Nephron progenitor cell (in vitro differentiated cells): ENCODE data around the gene THAP11.
A peak's percentile ranks its signal among the peaks of the same experiment; 100 is the strongest.

Experiments used
- DNase-seq: peaks from one replicate; pipeline ENCODE4 v3.0.0; 2021
- H3K27ac Mint-ChIP-seq: 2 replicates; pipeline ENCODE4 v1.8.0; 2021; ENCODE audit warnings: mild to moderate bottlenecking, moderate library complexity, mixed read lengths
- H3K27me3 Mint-ChIP-seq: 2 replicates; pipeline ENCODE4 v1.8.0; 2021; ENCODE audit warnings: mild to moderate bottlenecking, low read depth, mixed read lengths; ENCODE audit not compliant: poor library complexity
- H3K36me3 Mint-ChIP-seq: 2 replicates; pipeline ENCODE4 v1.8.0; 2021; ENCODE audit warnings: low read depth, mixed read lengths
- H3K4me1 Mint-ChIP-seq: 2 replicates; pipeline ENCODE4 v1.8.0; 2021; ENCODE audit warnings: mixed read lengths
- H3K4me3 Mint-ChIP-seq: 2 replicates; pipeline ENCODE4 v1.8.0; 2021; ENCODE audit warnings: mild to moderate bottlenecking, moderate library complexity, mixed read lengths
- H3K9me3 Mint-ChIP-seq: 2 replicates; pipeline ENCODE4 v1.8.0; 2021; ENCODE audit warnings: mild to moderate bottlenecking, moderate library complexity, mixed read lengths
- TF ChIP-seq, protein P1 (sequence below): fragments of 200-600 bp; sonication (generic); IDR thresholded peaks from 2 replicates; pipeline ENCODE4 v1.5.0; 2021; ENCODE audit warnings: antibody characterized with exemption

Gene THAP11

DNA sequence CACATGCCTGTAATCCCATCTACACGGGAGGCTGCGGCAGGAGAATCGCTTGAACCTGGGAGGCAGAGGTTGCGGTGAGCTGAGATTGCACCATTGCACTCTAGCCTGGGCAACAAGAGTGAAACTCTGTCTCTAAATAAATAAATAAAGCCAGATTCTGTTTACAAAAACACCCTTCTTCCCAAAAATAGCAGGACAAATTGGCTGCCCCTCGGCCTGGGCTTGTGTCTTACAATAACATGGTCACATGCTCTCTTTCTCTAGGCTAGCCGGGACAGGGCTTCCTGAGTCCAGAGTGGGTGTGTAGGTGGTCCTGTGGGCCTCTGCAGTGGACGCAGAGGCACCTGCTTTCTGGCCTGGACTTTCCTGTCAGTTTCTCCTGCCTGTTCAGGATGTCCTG lies 27.5 kb downstream of the THAP11 start:
- Mint-ChIP-seq H3K9me3 (no peaks in the 10 kb centered on the region), H3K4me3 (no peak overlapping the region), H3K36me3 (peaks cover 24% of the 10 kb centered on the region), H3K27ac (no peak overlapping the region), H3K27me3 (no peaks in the 10 kb centered on the region), H3K4me1 (peaks cover 17% of the 10 kb centered on the region)
- no peak for DNase-seq
- TF ChIP-seq, protein P1, sequence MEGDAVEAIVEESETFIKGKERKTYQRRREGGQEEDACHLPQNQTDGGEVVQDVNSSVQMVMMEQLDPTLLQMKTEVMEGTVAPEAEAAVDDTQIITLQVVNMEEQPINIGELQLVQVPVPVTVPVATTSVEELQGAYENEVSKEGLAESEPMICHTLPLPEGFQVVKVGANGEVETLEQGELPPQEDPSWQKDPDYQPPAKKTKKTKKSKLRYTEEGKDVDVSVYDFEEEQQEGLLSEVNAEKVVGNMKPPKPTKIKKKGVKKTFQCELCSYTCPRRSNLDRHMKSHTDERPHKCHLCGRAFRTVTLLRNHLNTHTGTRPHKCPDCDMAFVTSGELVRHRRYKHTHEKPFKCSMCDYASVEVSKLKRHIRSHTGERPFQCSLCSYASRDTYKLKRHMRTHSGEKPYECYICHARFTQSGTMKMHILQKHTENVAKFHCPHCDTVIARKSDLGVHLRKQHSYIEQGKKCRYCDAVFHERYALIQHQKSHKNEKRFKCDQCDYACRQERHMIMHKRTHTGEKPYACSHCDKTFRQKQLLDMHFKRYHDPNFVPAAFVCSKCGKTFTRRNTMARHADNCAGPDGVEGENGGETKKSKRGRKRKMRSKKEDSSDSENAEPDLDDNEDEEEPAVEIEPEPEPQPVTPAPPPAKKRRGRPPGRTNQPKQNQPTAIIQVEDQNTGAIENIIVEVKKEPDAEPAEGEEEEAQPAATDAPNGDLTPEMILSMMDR: no peak

DNA sequence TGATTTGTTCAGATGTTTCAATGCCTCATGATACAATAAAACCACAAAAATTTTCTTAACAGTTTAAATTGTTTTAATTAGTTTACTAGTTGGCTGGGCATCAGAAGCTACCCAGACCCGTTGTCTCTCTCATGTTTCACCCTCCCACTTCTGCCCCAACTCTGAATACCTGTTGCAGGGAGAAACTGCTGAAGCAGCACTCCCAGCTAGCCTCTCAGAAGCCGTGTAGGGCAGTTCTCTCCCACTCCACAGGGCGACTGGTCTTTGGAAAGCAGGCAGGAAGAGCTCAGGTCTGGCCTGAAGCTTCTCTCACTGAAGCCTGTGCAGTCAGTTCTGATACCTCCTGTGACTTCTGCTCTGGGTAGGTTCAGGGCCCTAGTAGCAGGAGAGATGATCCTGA lies 29.1 kb downstream of the THAP11 start:
- no peaks in the 10 kb centered on the region for H3K27me3 Mint-ChIP-seq
- peaks cover 28% of the 10 kb centered on the region for H3K4me1 Mint-ChIP-seq
- TF ChIP-seq, protein P1: no peak
- no peaks in the 10 kb centered on the region for H3K9me3 Mint-ChIP-seq
- peak overlapping the region; percentile 49 for H3K27ac Mint-ChIP-seq
- H3K36me3 Mint-ChIP-seq: peaks cover 17% of the 10 kb centered on the region
- DNase-seq: no peak
- H3K4me3 Mint-ChIP-seq: peak overlapping the region; percentile 94

DNA sequence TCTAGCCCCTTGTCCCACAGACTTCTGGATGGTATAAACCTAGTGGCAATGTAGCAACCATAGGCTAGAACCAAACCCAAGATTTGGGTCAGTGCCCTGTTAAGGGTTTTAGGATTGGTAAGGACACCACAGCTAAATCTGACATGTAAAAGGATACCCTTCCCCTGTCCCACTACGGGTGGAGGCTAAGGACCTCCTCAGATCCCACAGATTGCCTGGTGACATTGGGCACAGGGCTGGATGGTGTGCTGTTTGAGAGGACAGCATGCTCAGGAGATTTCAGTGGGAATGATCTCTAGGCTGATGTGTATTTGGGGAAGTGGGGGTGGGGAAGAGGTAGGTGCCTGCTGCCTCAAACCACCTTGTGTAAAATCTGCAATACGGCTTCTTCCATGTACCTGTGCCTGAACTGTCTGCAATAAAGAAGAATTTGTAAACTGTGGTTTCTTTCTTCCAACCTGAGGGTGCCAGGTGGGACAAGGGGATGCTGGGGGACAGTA lies 30.1 kb downstream of the THAP11 start:
- peaks cover 18% of the 10 kb centered on the region for H3K36me3 Mint-ChIP-seq
- H3K27ac Mint-ChIP-seq: peak overlapping the region; percentile 97
- peaks cover 28% of the 10 kb centered on the region for H3K4me1 Mint-ChIP-seq
- H3K9me3 Mint-ChIP-seq: no peaks in the 10 kb centered on the region
- TF ChIP-seq, protein P1: no peak
- peak overlapping the region; percentile 94 for H3K4me3 Mint-ChIP-seq
- DNase-seq: no peak
- H3K27me3 Mint-ChIP-seq: no peaks in the 10 kb centered on the region

DNA sequence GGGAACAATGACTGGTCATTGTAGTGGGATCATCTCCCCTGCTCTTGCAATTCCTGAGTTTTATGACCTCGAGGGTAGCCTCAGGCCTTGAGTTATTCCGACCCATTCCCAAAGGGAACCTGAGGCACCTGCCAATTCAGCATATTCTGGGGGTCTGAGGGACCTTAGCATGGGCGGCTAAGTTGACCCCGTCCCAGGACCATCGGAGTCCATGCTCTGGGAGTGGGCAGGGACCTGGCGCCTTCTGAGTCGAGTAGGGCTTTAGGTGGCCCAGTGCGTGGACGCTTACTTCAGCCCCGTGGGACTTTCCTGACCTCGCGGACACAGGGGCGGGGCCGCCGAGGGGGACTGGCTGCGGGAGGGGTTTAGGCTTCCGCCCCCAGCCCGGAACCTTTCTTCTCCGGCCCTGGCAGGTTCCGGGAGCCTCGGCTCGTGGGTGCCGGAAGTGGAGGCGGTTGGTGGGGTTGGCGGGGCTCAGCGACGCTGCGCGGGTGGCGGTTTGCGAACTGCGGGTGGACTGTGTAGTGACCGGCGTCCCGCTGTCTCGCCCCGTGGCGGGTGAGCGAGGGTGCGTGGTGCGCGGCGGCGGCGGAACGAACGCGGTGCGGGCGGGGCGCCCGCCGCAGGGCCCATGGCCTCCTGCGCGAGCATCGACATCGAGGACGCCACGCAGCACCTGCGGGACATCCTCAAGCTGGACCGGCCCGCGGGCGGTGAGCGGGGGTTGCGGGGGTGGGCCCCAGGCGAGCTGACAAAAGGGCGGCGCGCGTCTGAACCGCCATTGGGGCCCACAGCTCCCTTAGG lies 30.7 kb downstream of the THAP11 start, which contains the start of gene EDC4:
Gene EDC4, plus strand, starts transcription at position 422 of the 804 bp plus-strand sequence. Its CDS starts 210 bp downstream, at position 632.
- no peaks in the 10 kb centered on the region for H3K9me3 Mint-ChIP-seq
- H3K36me3 Mint-ChIP-seq: peaks cover 23% of the 10 kb centered on the region
- peak within 1 kb of the TSS; percentile 97 for H3K27ac Mint-ChIP-seq

DNA sequence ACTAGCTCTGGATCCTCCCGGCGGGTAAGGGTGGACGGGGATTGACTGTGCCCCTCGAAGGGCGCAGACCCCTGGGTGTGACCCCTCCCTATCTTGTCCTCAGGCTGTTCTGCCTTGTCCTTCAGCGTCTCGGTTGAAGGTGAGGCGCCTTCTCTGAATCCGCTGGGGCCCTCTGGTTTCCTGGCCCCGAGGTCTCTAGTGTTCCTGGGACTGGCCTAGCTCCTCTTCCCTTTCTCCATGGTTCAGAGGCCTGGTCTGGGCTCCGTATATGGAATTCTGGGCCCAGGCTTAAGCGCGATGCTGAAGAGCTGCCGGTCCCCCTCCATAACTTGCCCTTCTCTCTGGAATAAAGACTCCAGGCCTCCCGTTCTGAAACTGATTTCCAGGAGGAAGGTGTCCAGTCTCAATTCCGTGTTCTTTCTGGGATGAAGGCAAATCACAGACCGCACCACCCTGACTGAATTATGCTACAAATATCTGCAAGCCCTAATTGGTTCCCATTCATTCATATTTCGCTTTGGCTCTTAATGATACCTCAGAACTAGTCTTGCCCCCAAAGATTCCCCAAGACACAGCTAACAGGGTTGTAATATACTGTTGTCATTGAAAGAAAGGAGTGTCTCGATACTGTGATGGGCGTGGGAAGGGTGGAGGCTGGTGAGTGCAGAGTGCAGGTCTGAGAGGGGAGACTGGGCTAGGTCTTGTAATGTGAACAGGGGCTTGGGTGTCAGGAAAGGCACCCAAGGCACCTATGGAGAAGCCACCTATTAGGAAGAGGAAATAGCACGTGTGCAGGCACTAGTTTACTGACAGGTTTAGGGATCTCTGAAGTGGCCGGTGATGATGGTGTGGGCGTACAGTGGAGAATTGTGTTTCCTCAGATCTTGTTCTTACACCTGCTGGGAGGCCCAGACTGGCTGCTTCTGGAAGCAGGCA lies 31.6 kb downstream of the THAP11 start:
- peaks cover 28% of the 10 kb centered on the region for H3K4me1 Mint-ChIP-seq
- peak overlapping the region; percentile 94 for H3K4me3 Mint-ChIP-seq
- DNase-seq: no peak
- peak overlapping the region; percentile 54 for H3K27ac Mint-ChIP-seq
- H3K9me3 Mint-ChIP-seq: no peaks in the 10 kb centered on the region
- no peaks in the 10 kb centered on the region for H3K27me3 Mint-ChIP-seq
- TF ChIP-seq, protein P1: no peak
- H3K36me3 Mint-ChIP-seq: peaks cover 26% of the 10 kb centered on the region

More for the DNA sequence above, 30.7 kb downstream of the THAP11 start, which contains the start of gene EDC4:
- Mint-ChIP-seq H3K27me3 (no peaks in the 10 kb centered on the region), H3K4me1 (peaks cover 28% of the 10 kb centered on the region), H3K4me3 (peak within 1 kb of the TSS; percentile 94)
- TF ChIP-seq, protein P1: no peak
- DNase-seq: peak; percentile 83
